GM21717 (cell line): ENCODE measurements around the gene DNASE2B.
"Not testable (repeated sequence)": the region's sequence is repeated elsewhere in the genome, so short reads cannot be mapped to it uniquely, and the experiment has no call there.

Source experiments
- ATAC-seq: cut with Tn5 transposase; IDR thresholded peaks from one replicate; pipeline ENCODE4 v1.9.1; 2021; ENCODE audit warnings: mild to moderate bottlenecking, moderate library complexity; ENCODE audit not compliant: unreplicated experiment

DNASE2B gene

DNA sequence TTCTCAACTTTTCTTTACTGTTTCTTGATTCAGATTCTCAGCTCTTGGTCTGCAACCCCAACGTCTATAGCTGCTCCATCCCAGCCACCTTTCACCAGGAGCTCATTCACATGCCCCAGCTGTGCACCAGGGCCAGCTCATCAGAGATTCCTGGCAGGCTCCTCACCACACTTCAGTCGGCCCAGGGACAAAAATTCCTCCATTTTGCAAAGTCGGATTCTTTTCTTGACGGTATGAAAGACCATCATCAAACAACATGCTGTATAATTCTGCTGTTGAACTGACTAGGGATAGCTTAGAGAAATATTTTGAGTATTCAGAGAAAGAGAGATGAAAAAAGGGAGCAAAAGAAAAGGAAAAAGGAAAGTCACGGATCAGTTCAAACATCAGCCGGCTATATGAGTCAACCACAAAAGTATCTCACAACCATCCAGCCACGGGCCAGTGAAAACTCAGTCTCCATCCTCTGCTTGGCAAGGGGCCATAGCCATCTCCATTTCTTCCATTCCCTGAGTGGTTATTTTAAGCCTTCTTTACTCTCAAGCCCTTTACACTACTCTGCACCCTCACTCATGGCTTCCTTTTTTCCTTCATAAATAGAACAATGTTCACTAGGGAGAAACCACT is 14.1 kb downstream of the DNASE2B start:
- no peak for ATAC-seq

DNA sequence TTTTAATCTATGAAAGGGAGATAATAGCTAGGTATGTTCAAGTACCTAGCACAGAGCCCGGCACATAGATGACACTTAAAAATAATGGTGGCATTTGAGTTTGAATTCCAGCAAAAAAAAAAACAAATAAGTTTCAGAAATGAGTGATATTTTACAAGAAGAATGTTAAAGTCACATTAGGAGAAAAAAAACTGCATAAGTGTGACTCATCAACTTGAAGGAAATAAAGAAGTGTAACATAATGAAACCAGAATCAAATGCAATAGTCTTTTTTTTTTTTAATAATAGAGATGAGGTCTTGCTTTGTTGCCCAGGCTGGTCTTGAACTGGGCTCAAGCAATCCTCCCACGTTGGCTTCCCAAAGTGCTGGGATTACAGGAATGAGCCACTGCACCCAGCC is 17.1 kb downstream of the DNASE2B start:
- no peak for ATAC-seq

DNA sequence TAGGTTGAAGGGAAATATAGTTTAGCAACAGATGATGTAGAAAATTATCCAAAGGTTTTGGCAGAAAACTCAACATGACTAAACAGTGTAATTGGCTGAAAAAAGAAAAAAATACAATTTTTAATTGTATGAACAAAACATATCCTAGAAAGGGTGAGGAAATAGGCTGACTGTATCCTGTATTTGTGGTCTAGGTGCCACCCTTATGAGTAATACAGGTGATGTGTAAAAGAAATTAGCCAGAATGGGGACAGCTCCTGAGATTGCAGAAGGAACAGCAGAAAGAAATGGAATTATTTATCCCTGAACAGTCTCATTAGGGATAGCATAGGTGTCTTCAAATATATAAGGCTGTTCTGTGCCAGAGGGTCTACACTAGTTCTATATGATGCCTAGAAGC is 24.6 kb downstream of the DNASE2B start:
- no peak for ATAC-seq

DNA sequence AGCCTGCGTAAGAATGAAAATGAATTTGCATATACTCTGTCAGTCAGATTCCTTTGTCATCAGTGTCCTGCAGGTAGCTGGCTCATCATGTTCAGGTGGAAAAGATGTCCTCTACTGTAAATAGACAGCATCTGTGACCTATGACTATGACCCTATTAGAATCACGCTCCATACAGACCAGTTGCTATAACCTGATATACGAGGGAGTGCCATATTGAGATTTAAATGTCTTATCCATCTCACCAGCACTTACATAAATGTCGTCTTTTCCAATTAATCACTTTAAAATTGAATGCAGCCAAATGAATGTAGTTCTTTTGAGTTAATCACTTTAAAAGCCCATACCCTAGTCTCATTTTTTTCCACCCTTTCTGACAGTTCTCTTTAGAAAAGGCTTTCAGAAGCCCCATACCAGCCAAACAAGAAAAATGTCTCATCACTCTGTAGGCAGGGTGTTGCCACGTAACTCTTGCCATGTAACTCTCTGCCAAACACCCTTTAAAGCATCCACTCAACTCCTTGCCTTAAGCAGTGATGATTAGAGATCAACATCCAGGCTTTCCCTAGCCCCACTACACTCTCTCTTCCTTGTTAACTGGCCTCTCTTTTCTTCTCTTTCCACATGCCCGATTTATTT is 26.3 kb downstream of the DNASE2B start:
- no peak for ATAC-seq

DNA sequence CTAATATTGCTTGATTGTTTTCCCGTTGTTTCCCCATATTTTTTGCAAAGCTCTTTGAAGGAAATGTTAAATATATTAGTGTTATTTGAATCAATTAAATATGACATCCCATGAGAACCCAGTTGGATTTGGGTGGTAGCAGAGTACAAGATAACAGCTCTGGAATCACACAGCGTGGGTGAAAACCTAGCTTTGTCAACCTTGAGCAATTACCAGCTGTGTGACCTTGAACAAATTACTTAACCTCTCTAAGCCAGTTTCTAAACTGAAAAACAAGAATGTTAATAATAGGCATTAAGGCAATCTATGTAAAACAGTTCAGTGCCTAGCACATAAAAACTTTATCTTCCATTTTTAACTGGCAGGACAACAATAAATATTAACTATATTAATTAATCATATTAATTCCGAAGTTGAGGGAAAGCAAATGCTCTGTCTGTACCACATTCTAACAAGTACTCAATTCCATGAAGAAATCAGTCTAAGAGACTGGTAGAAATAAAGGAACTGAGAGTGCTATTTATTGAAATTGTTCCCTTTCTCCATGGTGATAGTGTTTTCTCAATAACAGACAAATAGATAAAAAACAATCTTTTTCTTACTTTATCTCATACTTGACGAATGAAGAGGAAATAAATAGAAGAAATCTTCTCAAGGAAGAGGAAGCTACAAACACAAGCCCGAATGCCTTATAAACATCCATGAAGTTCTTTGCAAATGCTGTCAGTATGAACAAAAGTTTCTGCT is 27.0 kb downstream of the DNASE2B start:
- ATAC-seq = no peak

DNA sequence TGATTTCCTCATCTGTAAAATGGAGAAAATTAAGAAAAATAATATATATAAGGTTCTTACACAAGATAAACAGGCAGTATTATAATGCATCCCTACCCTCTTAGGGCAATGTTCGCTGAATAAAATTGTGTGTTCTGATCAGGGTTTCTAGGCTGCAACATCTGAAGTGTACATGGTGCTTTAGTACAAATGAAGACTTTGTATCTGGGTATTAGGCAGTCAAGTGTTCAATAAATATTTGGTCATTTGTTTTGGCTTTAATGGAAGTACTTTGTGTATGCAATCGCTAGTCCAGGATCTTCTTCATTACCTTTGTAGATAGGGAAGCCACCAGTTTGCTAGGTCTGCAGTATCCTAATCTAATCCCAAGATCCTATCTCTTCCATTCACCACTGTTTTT is 28.1 kb downstream of the DNASE2B start:
- ATAC-seq = no peak

DNA sequence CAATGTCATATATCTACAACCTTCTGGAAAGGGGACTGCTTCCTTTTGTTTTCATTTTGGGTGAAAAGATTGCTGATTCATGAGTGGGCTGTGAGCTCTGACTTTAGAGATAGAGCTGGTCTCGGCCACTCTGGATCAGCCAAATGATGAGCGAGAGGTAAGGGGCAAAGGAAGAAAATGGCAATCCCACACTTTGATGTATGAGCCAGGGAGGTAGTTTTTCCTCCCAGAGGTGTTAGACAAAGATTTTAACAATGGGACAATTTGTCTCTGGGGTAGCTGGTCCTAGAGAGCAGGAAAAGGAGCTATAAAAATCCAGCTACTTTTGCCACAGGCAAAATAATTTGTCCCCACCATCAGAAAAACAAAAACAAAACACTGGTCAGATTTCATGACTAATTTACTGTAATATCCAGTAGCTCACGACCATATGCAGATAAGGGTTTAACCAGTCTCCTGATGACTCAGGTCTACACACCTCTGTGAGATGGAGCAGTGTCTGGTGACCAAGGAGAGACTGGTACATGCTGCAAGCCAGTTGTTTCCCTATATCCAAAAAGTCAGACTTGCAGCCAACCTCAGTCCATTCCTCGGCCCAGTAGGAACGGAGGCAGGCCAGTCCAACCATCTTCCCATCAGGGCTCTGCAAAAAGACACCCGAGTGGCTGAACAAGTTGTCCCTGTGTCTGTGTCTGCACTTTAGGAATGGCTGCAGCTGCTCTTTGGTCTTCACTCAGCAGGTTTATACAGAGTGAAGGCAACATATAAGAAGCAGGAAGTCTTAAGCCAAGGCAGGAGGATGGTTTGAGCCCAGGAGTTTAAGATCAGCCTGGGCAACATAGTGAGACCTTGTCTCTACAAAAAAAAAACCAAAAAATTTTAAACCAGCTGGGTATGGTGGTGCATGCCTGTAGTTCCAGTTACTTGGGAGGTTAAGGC is 29.2 kb downstream of the DNASE2B start:
- ATAC-seq = no peak

DNA sequence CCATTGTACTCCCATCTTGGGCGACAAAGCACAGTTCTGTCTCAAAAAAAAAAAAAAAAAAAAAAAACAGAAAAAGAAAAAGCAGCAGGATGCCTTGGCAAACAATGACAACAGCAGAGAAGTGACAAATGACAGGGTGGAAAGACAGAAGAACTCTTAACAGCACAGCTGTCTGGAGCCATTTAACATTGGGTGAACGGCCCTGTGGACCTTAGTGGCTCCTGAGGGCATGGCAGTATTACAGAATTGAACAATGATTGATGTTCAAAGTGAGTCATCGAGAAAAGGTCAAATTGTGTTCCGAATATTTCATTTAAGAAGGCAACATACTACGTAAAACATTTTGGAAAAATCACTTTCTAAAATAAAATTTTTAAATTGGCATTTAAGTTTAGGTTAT is 30.0 kb downstream of the DNASE2B start:
- no peak for ATAC-seq

DNA sequence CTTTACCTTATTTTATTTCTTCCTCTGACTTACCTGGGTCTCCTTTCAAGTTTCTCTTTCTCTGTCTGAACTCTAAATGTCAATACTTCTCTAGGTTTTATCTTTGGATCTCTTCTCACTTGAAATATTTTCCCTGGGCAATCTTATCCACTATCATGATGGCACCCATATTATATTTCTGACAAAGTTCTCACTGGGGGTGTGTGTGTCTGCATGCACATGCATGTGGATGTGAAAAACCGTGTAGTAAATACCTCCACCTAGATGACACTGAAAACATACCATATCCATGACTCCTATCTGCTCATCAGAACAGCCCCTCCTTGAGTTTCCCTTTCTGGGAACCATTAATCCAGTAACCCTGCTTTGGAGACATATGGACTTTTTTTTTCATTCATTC is 30.9 kb downstream of the DNASE2B start:
- ATAC-seq = no peak

DNA sequence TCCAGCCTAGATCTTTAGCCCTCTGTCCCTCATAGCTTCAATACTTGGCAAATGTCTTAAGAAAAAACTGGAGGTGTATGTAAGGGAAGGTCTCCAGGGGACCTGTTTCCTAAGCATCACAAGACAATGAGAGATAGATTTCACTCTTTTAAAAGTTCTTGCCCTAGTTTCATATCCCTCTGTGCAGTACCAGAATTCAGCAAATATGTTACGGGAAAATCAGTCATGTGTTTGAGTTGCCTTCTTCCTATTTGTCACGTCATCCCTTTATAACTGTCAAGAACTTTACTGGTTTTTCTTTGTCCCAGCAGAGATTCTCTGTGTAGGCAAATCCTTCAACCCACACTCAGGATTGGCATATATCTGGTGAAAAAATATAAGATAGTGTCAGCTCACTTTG is 32.3 kb downstream of the DNASE2B start:
- ATAC-seq = no peak

DNA sequence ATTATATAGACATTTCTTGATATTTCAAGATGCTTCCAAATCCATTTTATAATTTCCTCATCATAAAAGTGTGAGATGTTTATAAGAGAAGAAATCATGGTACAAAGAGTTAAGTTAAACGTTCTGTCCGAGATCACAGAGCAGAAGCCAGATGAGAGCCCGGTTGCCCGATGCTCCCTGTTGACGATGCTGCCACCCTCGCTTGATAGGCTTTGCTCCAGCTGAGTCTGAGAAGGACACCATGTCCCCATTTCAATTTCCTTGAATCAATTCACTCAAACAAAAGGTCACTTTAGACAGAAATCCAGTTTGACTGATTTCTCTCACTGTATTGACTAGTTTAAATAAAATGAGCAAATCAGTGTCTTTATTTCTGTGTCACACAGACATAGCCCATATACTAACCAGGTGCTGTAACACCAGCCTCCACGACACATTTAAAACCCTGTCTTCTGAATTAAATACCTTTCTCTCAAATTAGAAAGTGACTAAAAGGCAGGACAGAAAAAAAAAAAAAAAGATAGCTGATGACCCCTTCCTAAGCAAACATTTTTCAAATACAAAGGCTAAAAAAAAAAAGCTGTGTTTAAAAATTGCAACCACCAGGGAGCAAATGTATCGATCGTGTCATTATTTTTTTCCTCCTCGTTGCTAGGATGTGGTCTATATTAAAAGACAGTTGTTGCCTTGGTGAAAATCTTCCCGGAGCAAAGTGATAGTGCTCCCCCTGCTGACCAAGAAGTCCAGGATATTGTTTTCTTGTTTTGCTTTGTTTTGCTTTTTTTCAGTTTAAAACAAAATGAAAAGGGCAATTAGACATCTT is 35.2 kb downstream of the DNASE2B start:
- ATAC-seq = peak; percentile 43

DNA sequence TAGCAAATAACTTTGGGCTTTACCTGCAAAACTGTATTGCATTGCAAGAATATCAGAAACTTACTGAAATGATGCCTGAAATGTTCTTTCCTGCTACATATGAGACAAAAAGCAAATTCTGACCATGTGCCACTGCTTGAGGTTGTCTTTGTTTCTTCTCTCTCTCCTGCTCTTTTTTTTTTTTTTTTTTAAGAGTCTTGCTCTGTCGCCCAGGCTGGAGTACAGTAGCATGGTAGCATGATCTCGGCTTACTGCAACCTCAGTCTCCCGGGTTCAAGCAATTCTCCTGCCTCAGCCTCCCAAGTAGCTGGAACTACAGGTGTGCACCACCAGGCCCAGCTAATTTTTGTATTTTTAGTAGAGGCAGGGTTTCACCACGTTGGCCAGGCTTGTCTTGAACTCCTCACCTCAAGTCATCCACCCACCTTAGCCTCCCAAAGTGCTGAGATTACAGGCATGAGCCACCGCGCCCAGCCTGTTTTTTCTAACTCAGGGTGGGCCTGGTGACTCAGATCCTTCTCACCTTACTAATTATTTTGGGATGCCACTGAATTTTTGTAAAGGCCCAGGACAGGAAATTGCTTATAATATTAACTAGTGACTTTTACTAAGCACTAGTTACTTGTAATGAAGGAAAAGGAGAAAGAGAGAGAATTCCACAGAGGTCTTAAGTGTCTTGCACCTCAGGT is 35.9 kb downstream of the DNASE2B start:
- ATAC-seq = no peak

DNA sequence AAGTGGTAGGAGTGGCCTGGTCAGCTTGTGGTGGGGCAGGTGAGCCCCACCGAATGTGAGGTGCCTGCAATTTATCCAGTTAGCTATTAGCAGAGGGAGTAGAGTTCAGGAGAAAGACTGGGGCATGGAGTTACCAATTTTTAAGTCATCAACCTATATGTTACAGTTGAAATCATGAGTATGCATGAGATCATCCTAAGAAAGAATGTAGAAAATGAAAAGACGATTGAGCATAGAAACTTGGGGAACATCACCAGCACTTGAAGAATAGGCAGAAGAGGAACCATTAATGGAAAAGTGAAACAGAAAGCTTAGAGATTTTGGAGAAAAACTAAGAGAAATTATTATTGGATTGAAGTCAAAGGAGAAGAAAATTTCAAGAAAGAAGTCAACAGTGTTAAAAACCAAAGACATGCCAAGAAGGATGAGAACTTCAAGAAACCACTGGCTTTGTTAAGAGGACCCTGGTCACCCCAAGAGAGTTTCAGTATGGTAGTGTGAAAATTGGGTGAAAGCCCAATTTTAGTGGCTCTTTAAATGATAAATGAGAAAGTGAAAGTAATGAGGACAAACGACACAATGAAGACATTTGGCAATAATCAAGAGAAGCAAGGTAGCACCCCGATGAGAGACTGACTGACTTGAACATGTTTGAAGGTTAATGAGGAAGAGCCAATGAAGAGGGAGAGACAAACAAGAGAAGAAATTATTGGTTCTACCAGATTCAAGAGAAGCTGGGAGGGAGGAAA is 36.7 kb downstream of the DNASE2B start:
- no peak for ATAC-seq

DNA sequence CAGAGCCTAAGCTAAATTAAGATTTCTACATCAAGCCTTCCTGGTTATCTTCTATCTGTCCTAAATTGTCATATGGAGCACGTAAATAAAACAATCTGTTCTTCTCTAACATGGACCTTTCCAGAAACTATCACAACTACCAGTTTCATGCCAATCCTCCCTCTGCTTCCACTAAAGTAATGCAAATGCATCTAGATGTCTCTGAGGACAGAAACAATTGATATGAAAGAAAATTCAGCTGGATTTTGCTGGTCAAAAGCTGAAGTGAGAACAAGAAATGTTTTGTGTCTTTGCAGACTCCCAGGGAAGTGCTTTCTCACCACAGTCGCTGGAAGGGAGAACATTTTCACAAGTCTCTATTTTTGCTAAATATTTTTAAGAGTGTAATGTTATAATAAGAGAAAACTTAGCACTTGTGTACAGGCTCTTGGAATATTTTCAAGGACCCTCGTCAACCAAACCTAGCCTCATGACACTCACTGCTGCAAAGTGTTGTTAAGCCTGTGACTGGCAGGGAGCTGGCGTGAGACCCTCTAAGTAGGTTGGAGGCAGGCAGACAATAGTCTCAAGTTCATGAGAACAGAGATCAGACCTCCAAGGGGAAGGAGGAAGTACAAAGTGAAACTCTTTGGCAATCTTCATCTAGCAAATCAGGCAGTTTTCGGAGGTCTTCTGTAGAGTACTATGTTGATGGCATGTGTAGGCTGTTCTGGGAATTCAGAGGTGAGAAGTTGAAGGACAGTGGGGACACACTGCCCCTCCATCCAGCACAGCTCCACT is 38.8 kb downstream of the DNASE2B start:
- ATAC-seq = peak; percentile 48

DNA sequence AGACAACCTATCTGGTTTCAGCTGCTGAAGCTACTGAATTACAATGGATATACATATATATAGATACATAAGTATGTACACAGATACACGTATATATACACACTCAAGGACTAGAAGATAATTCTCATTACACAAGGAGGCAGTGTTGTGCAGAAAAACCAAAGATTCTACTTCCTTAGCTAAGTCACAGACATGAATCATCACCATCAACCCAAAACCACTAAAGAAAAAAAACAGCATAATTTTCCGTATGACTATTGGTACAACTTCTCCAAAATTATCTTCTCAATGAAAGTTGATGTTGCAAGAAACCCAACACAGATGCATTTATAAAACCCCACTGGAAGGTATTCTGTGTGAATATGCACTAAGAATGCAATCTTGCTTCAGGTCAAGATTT is 44.0 kb downstream of the DNASE2B start:
- peak; percentile 92 for ATAC-seq

DNA sequence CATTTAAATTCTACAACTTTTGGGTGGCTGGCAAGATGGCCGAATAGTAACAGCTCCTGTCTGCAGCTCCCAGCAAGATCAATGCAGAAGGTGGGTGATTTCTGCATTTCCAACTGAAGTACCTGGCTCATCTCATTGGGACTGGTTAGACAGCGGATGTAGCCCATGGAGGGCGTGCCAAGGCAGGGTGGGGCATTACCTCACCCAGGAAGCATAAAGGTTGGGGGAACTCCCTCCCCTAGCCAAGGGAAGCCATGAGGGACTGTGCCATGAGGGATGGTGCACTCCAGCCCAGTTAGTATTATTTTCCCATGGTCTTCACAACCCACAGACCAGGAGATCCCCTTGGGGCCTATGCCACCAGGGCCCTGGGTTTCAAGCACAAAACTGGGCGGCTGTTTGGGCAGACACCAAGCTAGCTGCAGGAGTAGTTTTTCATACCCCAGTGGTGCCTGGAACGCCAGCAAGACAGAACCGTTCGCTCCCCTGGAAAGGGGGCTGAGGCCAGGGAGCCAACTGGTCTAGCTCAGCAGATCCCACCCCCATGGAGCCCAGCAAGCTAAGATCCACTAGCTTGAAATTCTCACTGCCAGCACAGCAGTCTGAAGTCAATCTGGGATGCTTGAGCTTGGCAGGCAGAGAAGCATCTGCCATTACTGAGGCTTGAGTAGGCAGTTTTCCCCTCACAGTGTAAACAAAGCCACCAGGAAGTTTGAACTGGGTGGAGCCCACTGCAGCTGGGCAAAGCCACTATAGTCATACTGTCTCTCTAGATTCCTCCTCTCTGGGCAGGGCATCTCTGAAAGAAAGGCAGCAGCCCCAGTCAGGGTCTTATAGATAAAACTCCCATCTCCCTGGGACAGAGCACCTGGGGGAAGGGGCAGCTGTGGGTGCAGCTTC is 44.7 kb downstream of the DNASE2B start:
- not testable (repeated sequence) for ATAC-seq

DNA sequence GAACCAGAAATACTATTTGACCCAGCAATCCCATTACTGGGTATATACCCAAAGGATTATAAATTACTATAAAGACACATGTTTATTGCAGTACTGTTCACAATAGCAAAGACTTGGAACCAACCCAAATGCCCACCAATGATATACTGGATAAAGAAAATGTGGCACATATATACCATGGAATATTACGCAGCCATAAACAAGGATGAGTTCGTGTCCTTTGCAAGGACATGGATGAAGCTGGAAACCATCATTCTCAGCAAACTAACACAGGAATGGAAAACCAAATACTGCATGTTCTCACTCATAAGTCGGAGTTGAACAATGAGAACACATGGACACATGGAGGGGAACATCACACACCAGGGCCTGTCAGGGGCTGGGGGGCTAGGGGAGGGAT is 50.4 kb downstream of the DNASE2B start:
- ATAC-seq = not testable (repeated sequence)
